Suprapubic skin (tissue), 3 donors: ENCODE results near the gene SYNE2.
"Not testable (repeated sequence)": the region's sequence is repeated elsewhere in the genome, so short reads cannot be mapped to it uniquely, and the experiment has no call there.

Source experiments
- EP300 ChIP-seq: sonication (generic); formaldehyde crosslinking; IDR thresholded peaks from one replicate; pipeline ENCODE4 v1.6.1; 2017; ENCODE audit warnings: antibody characterized with exemption
- POLR2A ChIP-seq, 2 donors: fragments of 450-650 bp; IDR thresholded peaks; one replicate each; pipeline ENCODE4 v1.6.1; 2017; ENCODE audit warnings: antibody characterized with exemption in 2 of 2, mild to moderate bottlenecking in 2 of 2, moderate library complexity in 2 of 2
- TF ChIP-seq, protein P1 (sequence below), 2 donors: fragments of 200-600 bp in 1 of 2; fragments of 450-650 bp in 1 of 2; sonication (generic) in 1 of 2; IDR thresholded peaks; one replicate each; pipeline ENCODE4 v1.5.1; 2016 to 2019; ENCODE audit warnings: antibody characterized with exemption in 2 of 2, mild to moderate bottlenecking in 1 of 2, moderate library complexity in 1 of 2

DNA sequence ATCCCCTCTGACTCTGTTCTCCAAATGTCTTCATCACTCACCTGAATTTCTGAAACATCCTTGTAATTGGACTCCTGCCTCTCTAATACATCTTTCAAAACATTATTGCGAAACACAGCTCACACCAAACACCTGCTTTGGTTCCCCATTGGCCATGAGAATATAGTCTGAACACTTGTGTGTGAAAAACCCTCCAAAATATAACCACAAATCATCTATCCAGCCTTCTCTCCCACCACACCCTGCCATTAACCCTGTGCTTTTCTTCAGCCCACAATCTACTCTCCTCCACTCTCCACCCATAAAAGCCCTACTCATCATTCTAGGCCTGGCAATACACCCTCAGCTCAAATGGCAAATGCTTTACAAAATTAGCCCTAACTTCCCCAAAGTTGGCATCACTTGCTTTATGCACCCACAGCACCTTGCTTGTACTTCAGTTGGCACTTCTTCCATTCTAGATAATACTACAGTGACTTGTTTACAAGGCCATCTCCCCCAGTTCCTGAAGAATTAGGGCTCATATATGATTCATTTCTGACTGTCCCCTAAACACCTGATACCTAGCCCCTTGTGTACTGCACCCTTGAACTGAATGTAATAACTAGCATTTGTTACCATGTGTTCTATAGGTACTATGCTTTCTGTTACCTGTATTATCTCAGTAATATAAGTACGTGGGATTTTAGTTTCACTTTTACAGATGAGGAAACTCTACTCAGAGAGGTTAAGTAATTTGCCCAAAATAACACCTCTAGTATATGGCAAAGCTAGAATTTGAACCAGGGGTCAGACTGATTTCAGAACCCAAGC is 17.3 kb downstream of the SYNE2 start:
- TF ChIP-seq, protein P1, sequence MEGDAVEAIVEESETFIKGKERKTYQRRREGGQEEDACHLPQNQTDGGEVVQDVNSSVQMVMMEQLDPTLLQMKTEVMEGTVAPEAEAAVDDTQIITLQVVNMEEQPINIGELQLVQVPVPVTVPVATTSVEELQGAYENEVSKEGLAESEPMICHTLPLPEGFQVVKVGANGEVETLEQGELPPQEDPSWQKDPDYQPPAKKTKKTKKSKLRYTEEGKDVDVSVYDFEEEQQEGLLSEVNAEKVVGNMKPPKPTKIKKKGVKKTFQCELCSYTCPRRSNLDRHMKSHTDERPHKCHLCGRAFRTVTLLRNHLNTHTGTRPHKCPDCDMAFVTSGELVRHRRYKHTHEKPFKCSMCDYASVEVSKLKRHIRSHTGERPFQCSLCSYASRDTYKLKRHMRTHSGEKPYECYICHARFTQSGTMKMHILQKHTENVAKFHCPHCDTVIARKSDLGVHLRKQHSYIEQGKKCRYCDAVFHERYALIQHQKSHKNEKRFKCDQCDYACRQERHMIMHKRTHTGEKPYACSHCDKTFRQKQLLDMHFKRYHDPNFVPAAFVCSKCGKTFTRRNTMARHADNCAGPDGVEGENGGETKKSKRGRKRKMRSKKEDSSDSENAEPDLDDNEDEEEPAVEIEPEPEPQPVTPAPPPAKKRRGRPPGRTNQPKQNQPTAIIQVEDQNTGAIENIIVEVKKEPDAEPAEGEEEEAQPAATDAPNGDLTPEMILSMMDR (IDR thresholded peaks at IDR 0.05) = not testable (repeated sequence)
- TF ChIP-seq EP300; POLR2A (IDR thresholded peaks at IDR 0.05): not testable (repeated sequence)
